ENCODE measurements around the gene MBP.

DNA sequence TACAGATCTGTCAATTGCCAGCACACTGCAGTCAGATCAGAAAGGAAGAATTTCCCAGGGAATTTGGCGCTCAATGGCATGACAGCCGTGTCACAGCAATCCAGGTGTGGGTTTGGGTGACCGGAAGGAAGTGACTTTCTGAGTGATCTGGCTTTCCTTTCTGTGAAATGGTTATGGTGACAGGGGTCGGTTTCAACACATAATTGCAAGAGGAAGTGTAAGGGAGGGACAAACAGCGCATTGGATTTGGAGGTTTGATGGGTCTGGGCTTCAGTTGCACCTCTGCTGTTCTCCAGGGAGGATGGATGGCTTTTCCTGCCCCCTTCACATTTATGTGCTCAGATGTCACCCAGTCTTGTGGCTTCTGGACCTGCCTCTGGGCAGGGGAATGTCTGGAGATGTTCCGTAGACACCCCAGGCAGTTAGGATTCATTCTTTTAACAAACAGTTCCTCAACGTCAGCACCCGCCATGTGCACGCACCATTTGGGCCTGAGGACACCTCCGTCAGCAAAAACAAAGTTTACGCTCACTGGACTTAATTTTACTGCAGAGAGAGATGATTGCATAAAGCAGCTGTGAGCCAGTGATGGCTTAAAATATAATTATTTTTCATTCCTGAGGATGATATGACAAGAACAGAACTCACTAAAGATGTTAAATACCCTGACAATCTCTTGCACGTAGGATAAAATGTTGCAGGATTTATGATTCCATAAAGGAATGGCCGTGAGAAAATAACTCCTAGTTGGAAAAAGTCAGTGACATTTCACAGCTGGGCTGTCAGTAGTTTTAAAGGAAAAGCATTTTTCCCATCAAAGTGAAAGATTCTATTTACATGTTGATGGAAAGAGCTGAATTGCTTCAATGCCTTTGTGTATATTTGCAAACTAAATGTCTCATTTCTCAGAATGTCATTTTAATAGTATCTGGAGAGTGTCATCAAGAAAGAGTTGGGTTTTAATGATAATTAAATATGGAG is 36.9 kb downstream of the MBP start:
- TF ChIP-seq POLR2A (IDR thresholded peaks at IDR 0.05; ENCODE audit: low read depth, low read length) (no peak), TAF1 (IDR thresholded peaks at IDR 0.05; ENCODE audit: borderline replicate concordance, low read depth, low read length) (no peak)

Data from GM12892 (cell line).